ENCODE data around the gene IFT172. TPM values are rescaled to one million over a fixed set of nuclear protein-coding genes. Genes with fewer than 3 reads are reported as not detected.

IFT172 gene
- total RNA-seq, 4 donors from 2014 or later = 12.1 to 29.7 (median 25.0) TPM

DNA sequence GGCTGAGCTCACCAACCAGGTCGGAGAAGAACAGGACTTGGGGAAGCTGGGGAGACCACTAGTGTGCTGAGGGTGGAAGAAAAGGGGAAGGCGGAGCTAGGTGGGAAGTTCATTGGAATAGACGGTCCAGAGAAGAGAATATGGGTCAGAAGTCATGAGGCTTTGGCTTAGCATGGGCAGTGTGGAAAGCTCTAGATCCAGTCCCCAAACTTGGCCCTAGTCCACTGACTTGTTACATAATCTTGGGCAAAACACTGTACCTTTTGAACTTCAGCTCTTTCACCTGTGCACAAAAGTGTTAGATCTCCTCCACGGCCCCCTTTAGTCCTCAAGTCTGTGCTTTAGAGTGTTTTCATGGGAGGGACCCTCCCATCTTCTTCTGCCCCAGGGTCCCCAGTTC, 17.8 kb upstream of the IFT172 start:
- Histone ChIP-seq H3K4me1 (no peaks in the 10 kb centered on the region), H3K9me3 (no peaks in the 10 kb centered on the region), H3K36me3 (no peaks in the 10 kb centered on the region), H3K27ac (replicated peaks in 1 of 4) (no peak overlapping the region), H3K4me3 (no peak overlapping the region), H3K27me3 (peaks cover 0 to 7% (median 0%) of the 10 kb centered on the region in 4 donors)
- TF ChIP-seq POLR2A (IDR thresholded peaks at IDR 0.05; ENCODE audit: low read depth) = no peak
- no peak for TF ChIP-seq POLR2AphosphoS5 (IDR thresholded peaks at IDR 0.05)
- TF ChIP-seq EP300 (IDR thresholded peaks at IDR 0.05) = no peak
- TF ChIP-seq, protein P1, sequence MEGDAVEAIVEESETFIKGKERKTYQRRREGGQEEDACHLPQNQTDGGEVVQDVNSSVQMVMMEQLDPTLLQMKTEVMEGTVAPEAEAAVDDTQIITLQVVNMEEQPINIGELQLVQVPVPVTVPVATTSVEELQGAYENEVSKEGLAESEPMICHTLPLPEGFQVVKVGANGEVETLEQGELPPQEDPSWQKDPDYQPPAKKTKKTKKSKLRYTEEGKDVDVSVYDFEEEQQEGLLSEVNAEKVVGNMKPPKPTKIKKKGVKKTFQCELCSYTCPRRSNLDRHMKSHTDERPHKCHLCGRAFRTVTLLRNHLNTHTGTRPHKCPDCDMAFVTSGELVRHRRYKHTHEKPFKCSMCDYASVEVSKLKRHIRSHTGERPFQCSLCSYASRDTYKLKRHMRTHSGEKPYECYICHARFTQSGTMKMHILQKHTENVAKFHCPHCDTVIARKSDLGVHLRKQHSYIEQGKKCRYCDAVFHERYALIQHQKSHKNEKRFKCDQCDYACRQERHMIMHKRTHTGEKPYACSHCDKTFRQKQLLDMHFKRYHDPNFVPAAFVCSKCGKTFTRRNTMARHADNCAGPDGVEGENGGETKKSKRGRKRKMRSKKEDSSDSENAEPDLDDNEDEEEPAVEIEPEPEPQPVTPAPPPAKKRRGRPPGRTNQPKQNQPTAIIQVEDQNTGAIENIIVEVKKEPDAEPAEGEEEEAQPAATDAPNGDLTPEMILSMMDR (IDR thresholded peaks at IDR 0.05) = no peak
- no peak for DNase-seq (ENCODE audit: extremely low spot score)
- intact Hi-C loops (cut with DNase I) = no loop called here
- WGBS = 80% methylated on average over 4 of the region's 4 CpGs

DNA sequence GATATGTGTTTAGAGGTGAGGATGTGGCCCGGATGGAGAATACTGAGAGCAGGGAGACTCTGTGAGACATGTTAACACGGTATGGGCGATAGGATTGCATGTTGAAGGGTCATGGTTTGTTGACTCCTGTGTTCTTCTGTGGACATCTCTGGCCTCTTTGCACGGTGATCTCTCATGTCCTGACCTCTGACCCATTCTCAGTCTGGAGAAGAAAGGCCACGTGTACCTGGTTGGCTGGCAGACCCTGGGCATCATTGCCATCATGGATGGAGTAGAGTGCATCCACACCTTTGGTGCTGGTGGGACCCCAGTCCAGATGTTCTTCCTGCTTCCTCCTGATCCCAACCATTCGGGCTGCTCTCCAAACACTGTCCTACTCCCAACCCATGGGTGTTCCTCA, 17.0 kb upstream of the IFT172 start:
- intact Hi-C loops (cut with DNase I) = no loop called here
- WGBS = 83% methylated on average over 6 of the region's 6 CpGs
- no peak for TF ChIP-seq EP300 (IDR thresholded peaks at IDR 0.05)
- TF ChIP-seq POLR2AphosphoS5 (IDR thresholded peaks at IDR 0.05) = no peak

DNA sequence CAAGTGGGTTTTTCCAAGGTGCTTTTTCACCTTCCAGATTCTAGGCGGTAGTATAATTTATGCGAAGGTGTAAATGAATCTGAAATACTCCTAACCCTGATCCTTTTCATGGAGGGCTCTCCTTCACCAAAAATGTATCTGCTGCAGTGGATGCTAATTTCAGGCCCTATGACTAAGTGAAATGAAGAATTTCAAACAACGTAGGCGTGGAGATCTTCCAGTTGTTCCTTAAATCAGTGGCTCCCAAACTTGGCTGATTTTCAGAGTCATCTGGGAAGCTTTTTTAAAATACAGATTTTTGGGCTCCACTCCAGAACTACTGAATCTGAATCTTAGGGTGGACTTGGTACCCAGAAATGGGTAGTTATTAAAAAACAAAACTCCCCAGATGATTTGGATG, 12.6 kb upstream of the IFT172 start:
- intact Hi-C loops (cut with DNase I) = no loop called here
- Histone ChIP-seq H3K27me3 (no peaks in the 10 kb centered on the region), H3K4me3 (no peak overlapping the region), H3K4me1 (no peaks in the 10 kb centered on the region), H3K36me3 (no peaks in the 10 kb centered on the region), H3K9me3 (no peaks in the 10 kb centered on the region), H3K27ac (replicated peaks in 1 of 4) (no peak overlapping the region)
- DNase-seq (ENCODE audit: extremely low spot score) = no peak
- 77% methylated on average over 4 of the region's 4 CpGs for WGBS
- TF ChIP-seq, protein P1 (IDR thresholded peaks at IDR 0.05) = no peak
- TF ChIP-seq POLR2A (IDR thresholded peaks at IDR 0.05; ENCODE audit: low read depth) = no peak
- TF ChIP-seq POLR2AphosphoS5 (IDR thresholded peaks at IDR 0.05) = no peak
- TF ChIP-seq EP300 (IDR thresholded peaks at IDR 0.05) = no peak

More for the DNA sequence above, 17.0 kb upstream of the IFT172 start:
- peaks cover 0 to 7% (median 0%) of the 10 kb centered on the region in 4 donors for H3K27me3 ChIP-seq
- no peak overlapping the region for H3K27ac ChIP-seq (replicated peaks in 1 of 4)
- H3K4me1 ChIP-seq = no peaks in the 10 kb centered on the region
- H3K36me3 ChIP-seq = no peaks in the 10 kb centered on the region
- no peaks in the 10 kb centered on the region for H3K9me3 ChIP-seq
- H3K4me3 ChIP-seq = no peak overlapping the region
- no peak for DNase-seq (ENCODE audit: extremely low spot score)

DNA sequence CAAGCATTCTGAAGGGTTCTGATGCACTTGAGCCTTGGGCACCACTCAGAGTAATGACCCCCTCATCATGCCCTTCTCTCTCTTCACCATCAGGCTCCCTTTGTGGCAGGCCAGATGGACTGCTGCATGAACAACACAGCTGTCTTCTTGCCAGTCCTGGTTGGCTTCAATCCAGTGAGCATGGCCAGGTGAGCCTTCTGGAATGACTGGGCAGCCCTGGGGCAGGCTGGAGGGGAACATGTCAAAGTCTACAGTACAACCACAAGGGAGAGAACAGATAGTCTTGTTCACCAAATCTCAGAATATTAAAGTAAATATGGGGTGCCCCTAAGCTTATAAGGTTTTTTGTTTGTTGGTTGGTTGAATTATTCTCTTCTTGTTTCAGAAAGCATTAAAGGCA, 11.5 kb upstream of the IFT172 start:
- no peak for DNase-seq (ENCODE audit: extremely low spot score)
- intact Hi-C loops (cut with DNase I) = no loop called here
- H3K9me3 ChIP-seq = no peaks in the 10 kb centered on the region
- no peaks in the 10 kb centered on the region for H3K4me1 ChIP-seq
- TF ChIP-seq POLR2AphosphoS5 (IDR thresholded peaks at IDR 0.05) = no peak
- no peak for TF ChIP-seq POLR2A (IDR thresholded peaks at IDR 0.05; ENCODE audit: low read depth)
- TF ChIP-seq EP300 (IDR thresholded peaks at IDR 0.05) = no peak
- TF ChIP-seq, protein P1 (IDR thresholded peaks at IDR 0.05) = no peak
- H3K4me3 ChIP-seq = no peak overlapping the region
- no peaks in the 10 kb centered on the region for H3K36me3 ChIP-seq
- H3K27ac ChIP-seq (replicated peaks in 1 of 4) = no peak overlapping the region
- no peaks in the 10 kb centered on the region for H3K27me3 ChIP-seq

DNA sequence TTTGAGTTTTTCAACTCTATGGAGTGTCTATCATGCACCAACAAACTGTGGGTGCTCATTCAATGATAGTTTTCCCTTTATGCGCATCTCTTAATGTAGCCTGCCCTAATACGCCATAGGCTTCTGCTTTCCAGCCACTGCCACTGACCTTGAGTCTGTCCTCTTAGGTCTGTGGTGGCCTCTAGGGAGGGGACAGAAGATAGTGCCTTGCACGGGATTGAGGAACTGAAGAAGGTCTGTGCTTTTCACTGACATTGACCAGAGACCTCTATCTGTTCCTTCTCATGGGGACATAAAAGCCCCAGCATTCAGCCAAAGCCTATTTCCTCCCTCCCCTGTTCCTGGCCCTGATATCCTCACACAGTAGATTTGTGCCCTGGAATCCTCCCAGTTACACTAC, 9.4 kb upstream of the IFT172 start:
- H3K36me3 ChIP-seq = no peaks in the 10 kb centered on the region
- no peak overlapping the region for H3K27ac ChIP-seq (replicated peaks in 1 of 4)
- peaks cover 0 to 4% (median 2%) of the 10 kb centered on the region in 4 donors for H3K27me3 ChIP-seq
- no peak for TF ChIP-seq EP300 (IDR thresholded peaks at IDR 0.05)
- TF ChIP-seq POLR2A (IDR thresholded peaks at IDR 0.05; ENCODE audit: low read depth) = no peak
- TF ChIP-seq, protein P1 (IDR thresholded peaks at IDR 0.05) = no peak
- no peak for TF ChIP-seq POLR2AphosphoS5 (IDR thresholded peaks at IDR 0.05)
- intact Hi-C loops (cut with DNase I) = no loop called here
- DNase-seq (ENCODE audit: extremely low spot score) = no peak
- 90% methylated on average over 3 of the region's 3 CpGs for WGBS
- H3K4me1 ChIP-seq = peaks cover 3 to 20% (median 15%) of the 10 kb centered on the region in 4 donors
- H3K9me3 ChIP-seq = no peaks in the 10 kb centered on the region
- H3K4me3 ChIP-seq = no peak overlapping the region

All from esophagus muscularis mucosa (tissue), 4 donors.